GM12892 (cell line): ENCODE data around the gene PPP2R5E.

ENCODE experiments used
- POLR2A ChIP-seq: IDR thresholded peaks from 2 replicates; pipeline ENCODE4 v1.6.1; 2011; ENCODE audit warnings: low read depth, low read length, control low read depth
- POLR2AphosphoS5 ChIP-seq: IDR thresholded peaks from 2 replicates; pipeline ENCODE4 v1.6.1; 2011; ENCODE audit warnings: low read depth, low read length, control low read depth
- TAF1 ChIP-seq: IDR thresholded peaks from 2 replicates; pipeline ENCODE4 v1.6.1; 2011; ENCODE audit warnings: low read depth, mild to moderate bottlenecking, control low read depth, low read length, borderline replicate concordance

GRCh38 chr14:63367742-63368364 lies 175.3 kb downstream of the PPP2R5E start:
- TF ChIP-seq TAF1 = no peak
- TF ChIP-seq POLR2A = no peak
- TF ChIP-seq POLR2AphosphoS5 = no peak
